Natural killer cell (primary cell): ENCODE measurements around the gene SP2. TPM values are rescaled to one million over a fixed set of nuclear protein-coding genes. Genes with fewer than 3 reads are reported as not detected.
A peak's percentile ranks its signal among the peaks of the same experiment; 100 is the strongest.

ENCODE experiments used
- ATAC-seq, 3 donors: fragments of 150-1000 bp in 2 of 3; fragments of 200-7000 bp in 1 of 3; cut with Tn5 transposase; 1 replicate in 1 of 3; 2 replicates in 2 of 3; pipeline ENCODE4 v1.10.0; 2021; ENCODE audit warnings: mild to moderate bottlenecking in 2 of 3, moderate library complexity in 2 of 3
- DNase-seq, 2 donors: peaks; one replicate each; pipeline versions ENCODE4 v3.0.0 to v3.0.0-alpha.2; 2013 to 2021; ENCODE audit warnings: mixed read lengths in 1 of 2
- H3K27ac ChIP-seq: one replicate; pipeline ENCODE4 v1.5.1; 2013; ENCODE audit warnings: mild to moderate bottlenecking, low read length
- H3K27me3 ChIP-seq: one replicate; pipeline ENCODE4 v1.6.1; 2013; ENCODE audit warnings: low read length; ENCODE audit not compliant: control insufficient read depth, insufficient read depth
- H3K36me3 ChIP-seq: one replicate; pipeline ENCODE4 v1.6.1; 2013; ENCODE audit warnings: low read length; ENCODE audit not compliant: control insufficient read depth, insufficient read depth
- H3K4me1 ChIP-seq: one replicate; pipeline ENCODE4 v1.6.1; 2013; ENCODE audit warnings: low read length; ENCODE audit not compliant: control insufficient read depth, insufficient read depth
- H3K4me3 ChIP-seq: one replicate; pipeline ENCODE4 v1.5.1; 2013; ENCODE audit warnings: low read length
- H3K9me3 ChIP-seq: one replicate; pipeline ENCODE4 v1.6.1; 2013; ENCODE audit warnings: low read length; ENCODE audit not compliant: control insufficient read depth, insufficient read depth
- H3K27ac Mint-ChIP-seq, 2 donors: one replicate each; pipeline ENCODE4 v1.8.0; 2022; ENCODE audit warnings: mild to moderate bottlenecking in 2 of 2, mixed read lengths in 2 of 2, moderate library complexity in 1 of 2
- H3K27me3 Mint-ChIP-seq, 2 donors: one replicate each; pipeline ENCODE4 v1.8.0; 2022; ENCODE audit warnings: low read depth in 2 of 2, mixed read lengths in 2 of 2
- H3K36me3 Mint-ChIP-seq: one replicate; pipeline ENCODE4 v1.8.0; 2022; ENCODE audit warnings: mixed read lengths
- H3K4me1 Mint-ChIP-seq, 2 donors: one replicate each; pipeline ENCODE4 v1.8.0; 2022; ENCODE audit warnings: mixed read lengths in 2 of 2
- H3K4me3 Mint-ChIP-seq: one replicate; pipeline ENCODE4 v1.8.0; 2022; ENCODE audit warnings: mild to moderate bottlenecking, moderate library complexity, mixed read lengths
- H3K9me3 Mint-ChIP-seq, 2 donors: one replicate each; pipeline ENCODE4 v1.8.0; 2022; ENCODE audit warnings: mixed read lengths in 2 of 2
- CTCF ChIP-seq: fragments of 200-600 bp; IDR thresholded peaks from one replicate; pipeline ENCODE4 v1.8.0; 2022; ENCODE audit warnings: antibody characterized with exemption
- WGBS: methylation state at CpG from one replicate; pipeline ENCODE4 v1.1.7; 2013; ENCODE audit warnings: missing lambda C conversion rate; ENCODE audit not compliant: insufficient coverage; 5-methylcytosine and 5-hydroxymethylcytosine counted together
- intact Hi-C: fragments of 100-400 bp; cut with micrococcal nuclease; formaldehyde crosslinking; loops from one replicate; pipeline ENCODE4 v1.14.2; 2022
- total RNA-seq, 4 donors: library from RNA; stranded (reverse); fragments of 120-200 nt in 1 of 4; gene quantifications; one replicate each; pipeline versions ENCODE4 v1.2.3 to v1.2.4, GENCODE V29; 2013 to 2022

The SP2 gene
- total RNA-seq, 3 donors from 2014 or later (not counting 1 experiment from before 2014, with no cell fraction given): 29.4 to 44.1 (median 33.1) TPM

- peaks cover 18% of the 10 kb centered on the region for H3K36me3 ChIP-seq
- intact Hi-C loops: no loop called here
- no peak overlapping the region for H3K27ac ChIP-seq
- Mint-ChIP-seq H3K27me3 (no peaks in the 10 kb centered on the region), H3K4me1 (peaks cover 9 to 17% of the 10 kb centered on the region in 2 donors), H3K4me3 (no peak overlapping the region), H3K27ac (peak overlapping the region; percentile 45 to 78), H3K9me3 (no peaks in the 10 kb centered on the region), H3K36me3 (peaks cover 12% of the 10 kb centered on the region)
- no peaks in the 10 kb centered on the region for H3K4me1 ChIP-seq
- TF ChIP-seq CTCF: no peak
- H3K27me3 ChIP-seq: no peaks in the 10 kb centered on the region
- 48% methylated on average over 4 of the region's 4 CpGs for WGBS
- no peak overlapping the region for H3K4me3 ChIP-seq
- no peaks in the 10 kb centered on the region for H3K9me3 ChIP-seq
- ATAC-seq (no peak), DNase-seq (no peak)
Measured at GRCh38 chr17:47914306-47914948, 18.4 kb downstream of the SP2 start.

GRCh38 chr17:47915776-47916398 is 19.9 kb downstream of the SP2 start:
- Histone ChIP-seq H3K4me1 (no peaks in the 10 kb centered on the region), H3K27ac (no peak overlapping the region), H3K27me3 (no peaks in the 10 kb centered on the region), H3K9me3 (no peaks in the 10 kb centered on the region), H3K4me3 (no peak overlapping the region), H3K36me3 (peaks cover 18% of the 10 kb centered on the region)
- Mint-ChIP-seq H3K4me1 (peaks cover 9 to 17% of the 10 kb centered on the region in 2 donors), H3K27ac (peak overlapping the region in 1 of 2 donors; percentile 63), H3K9me3 (no peaks in the 10 kb centered on the region), H3K4me3 (no peak overlapping the region), H3K27me3 (no peaks in the 10 kb centered on the region), H3K36me3 (peaks cover 12% of the 10 kb centered on the region)
- DNase-seq: no peak
- 94% methylated on average over 12 of the region's 12 CpGs for WGBS
- no peak for ATAC-seq
- intact Hi-C loops: no loop called here
- no peak for TF ChIP-seq CTCF

GRCh38 chr17:47916489-47917208 is 20.6 kb downstream of the SP2 start:
- H3K27ac ChIP-seq: no peak overlapping the region
- ATAC-seq (no peak), DNase-seq (no peak)
- no peaks in the 10 kb centered on the region for H3K27me3 ChIP-seq
- H3K36me3 Mint-ChIP-seq: peaks cover 12% of the 10 kb centered on the region
- H3K9me3 Mint-ChIP-seq: no peaks in the 10 kb centered on the region
- no peaks in the 10 kb centered on the region for H3K9me3 ChIP-seq
- no peak for TF ChIP-seq CTCF
- H3K27ac Mint-ChIP-seq: peak overlapping the region in 1 of 2 donors; percentile 63
- H3K4me1 ChIP-seq: no peaks in the 10 kb centered on the region
- H3K4me3 Mint-ChIP-seq: no peak overlapping the region
- WGBS: 91% methylated on average over 19 of the region's 19 CpGs
- peaks cover 20% of the 10 kb centered on the region for H3K36me3 ChIP-seq
- H3K4me3 ChIP-seq: no peak overlapping the region
- intact Hi-C loops: no loop called here
- no peaks in the 10 kb centered on the region for H3K27me3 Mint-ChIP-seq
- H3K4me1 Mint-ChIP-seq: peaks cover 9 to 17% of the 10 kb centered on the region in 2 donors
